Fibroblast of lung (primary cell): ENCODE data around the gene ICA1. TPM values are rescaled to one million over a fixed set of nuclear protein-coding genes. Genes with fewer than 3 reads are reported as not detected.
A peak's percentile ranks its signal among the peaks of the same experiment; 100 is the strongest.

Experiments used
- DNase-seq, 2 donors: peaks; one replicate each; pipeline versions ENCODE4 v3.0.0 to v3.0.0-alpha.2; 2010; ENCODE audit warnings: low read depth in 2 of 2
- H2AFZ ChIP-seq: 2 replicates; pipeline ENCODE4 v1.5.1; 2012; ENCODE audit warnings: low read length, control low read depth, inconsistent platforms
- H3K27ac ChIP-seq: 2 replicates; pipeline ENCODE4 v1.5.1; 2011; ENCODE audit warnings: low read length, control low read depth; ENCODE audit not compliant: insufficient read depth
- H3K27me3 ChIP-seq: 2 replicates; pipeline ENCODE4 v1.5.1; 2011; ENCODE audit warnings: mild to moderate bottlenecking, low read length; ENCODE audit not compliant: control insufficient read depth, insufficient read depth
- H3K36me3 ChIP-seq: 2 replicates; pipeline ENCODE4 v1.5.1; 2011; ENCODE audit warnings: low read length; ENCODE audit not compliant: control insufficient read depth, insufficient read depth
- H3K4me1 ChIP-seq: 2 replicates; pipeline ENCODE4 v1.5.1; 2011; ENCODE audit warnings: low read length; ENCODE audit not compliant: control insufficient read depth, insufficient read depth; ENCODE audit errors: extremely low read depth
- H3K4me2 ChIP-seq: 2 replicates; pipeline ENCODE4 v1.5.1; 2011; ENCODE audit warnings: low read length, control low read depth; ENCODE audit not compliant: insufficient read depth; ENCODE audit errors: extremely low read depth
- H3K4me3 ChIP-seq, 4 experiments: fragments of 200-600 bp in 1 of 4; sonication (generic) in 1 of 4; replicated peaks in 1 of 4; 2 replicates each; pipeline ENCODE4 v1.5.1; 2011 to 2016; ENCODE audit warnings: low read length in 4 of 4, low read depth in 3 of 4, mild to moderate bottlenecking in 3 of 4, control low read depth in 2 of 4, inconsistent platforms in 1 of 4, mixed read lengths in 1 of 4; ENCODE audit not compliant: insufficient read depth in 1 of 4; ENCODE audit errors: control extremely low read depth in 1 of 4
- H3K79me2 ChIP-seq: 2 replicates; pipeline ENCODE4 v1.5.1; 2012; ENCODE audit warnings: mild to moderate bottlenecking, low read length, inconsistent platforms; ENCODE audit not compliant: control insufficient read depth, insufficient read depth
- H3K9ac ChIP-seq: 2 replicates; pipeline ENCODE4 v1.5.1; 2011; ENCODE audit warnings: mild to moderate bottlenecking, low read length, control low read depth; ENCODE audit not compliant: insufficient read depth
- H3K9me3 ChIP-seq: 2 replicates; pipeline ENCODE4 v1.5.1; 2012; ENCODE audit warnings: low read depth, low read length; ENCODE audit not compliant: control insufficient read depth, insufficient read depth
- H4K20me1 ChIP-seq: 2 replicates; pipeline ENCODE4 v1.5.1; 2011; ENCODE audit warnings: low read length; ENCODE audit not compliant: control insufficient read depth, insufficient read depth; ENCODE audit errors: extremely low read depth
- CTCF ChIP-seq, 2 donors: IDR thresholded peaks in 1 of 2; conservative IDR thresholded peaks in 1 of 2; 1 replicate in 1 of 2; 2 replicates in 1 of 2; pipeline ENCODE4 v1.5.1; 2011 to 2012; ENCODE audit warnings: low read length in 2 of 2, control low read depth in 1 of 2, inconsistent platforms in 1 of 2, low read depth in 1 of 2, mild to moderate bottlenecking in 1 of 2
- EZH2 ChIP-seq: IDR thresholded peaks from 2 replicates; pipeline ENCODE4 v1.5.1; 2012; ENCODE audit warnings: low read length, control low read depth, mild to moderate bottlenecking; ENCODE audit errors: missing control alignments
- polyA plus RNA-seq, 2 donors: library from polyadenylated mRNA; depleted of rRNA in 1 of 2; stranded (reverse) in 1 of 2; unstranded in 1 of 2; fragments of >200 nt; gene quantifications; 2 replicates each; pipeline ENCODE4 v1.2.1, GENCODE V29; 2011 to 2012; ENCODE audit warnings: missing spikeins in 1 of 2
- total RNA-seq: library from RNA; depleted of rRNA; stranded (reverse); fragments of >200 nt; gene quantifications from 2 replicates; pipeline ENCODE4 v1.2.1, GENCODE V29; 2014

Gene ICA1
- total and polyA plus RNA-seq, 2 donors (not counting 1 experiment from before 2014, with no cell fraction given): 0.17 TPM; not detected in 1

DNA sequence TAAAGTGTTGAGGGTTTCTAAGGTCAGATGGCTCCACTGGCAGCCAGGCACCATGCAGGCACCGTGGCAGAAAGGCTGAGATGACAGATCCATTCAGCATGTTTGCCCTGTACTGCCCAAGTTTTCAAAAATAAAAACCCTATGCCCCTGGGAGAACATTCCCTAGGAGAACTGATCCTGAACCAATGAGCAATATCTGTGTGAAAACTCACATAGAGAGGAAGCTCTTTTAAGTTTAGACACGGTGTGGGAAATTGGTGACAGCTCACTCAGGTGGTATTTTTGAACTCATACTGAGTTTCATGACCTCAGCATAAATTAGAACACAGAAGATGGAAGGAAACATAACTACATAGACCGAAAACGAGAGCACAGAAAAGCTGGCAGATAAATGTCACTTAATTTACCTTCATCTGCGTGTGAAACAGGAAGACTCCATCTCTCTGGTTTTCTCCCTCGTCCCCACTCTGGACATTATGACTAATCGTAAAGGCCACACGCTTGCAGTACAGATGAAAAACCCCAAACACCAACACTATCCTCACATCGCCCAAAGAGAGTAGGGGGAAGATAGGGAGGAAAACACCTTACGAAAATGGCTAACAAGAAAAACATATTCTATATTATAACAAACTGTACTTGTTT is 127.8 kb downstream of the ICA1 start:
- no peak overlapping the region for H3K27ac ChIP-seq
- DNase-seq: peak in 1 of 2 donors; percentile 20
- no peaks in the 10 kb centered on the region for H3K4me1 ChIP-seq
- no peaks in the 10 kb centered on the region for H3K79me2 ChIP-seq
- no peak overlapping the region for H3K4me3 ChIP-seq
- no peak overlapping the region for H3K9ac ChIP-seq
- H3K4me2 ChIP-seq: no peak overlapping the region
- no peak overlapping the region for H2AFZ ChIP-seq
- TF ChIP-seq EZH2 (no peak), CTCF (conservative IDR thresholded peaks at IDR 0.05 in 1 of 2, IDR thresholded peaks at IDR 0.05 in 1 of 2; ENCODE audit: low read depth in 1 of 2, low read length in 2 of 2) (no peak)
- H4K20me1 ChIP-seq: no peaks in the 10 kb centered on the region
- H3K36me3 ChIP-seq: no peaks in the 10 kb centered on the region
- no peaks in the 10 kb centered on the region for H3K9me3 ChIP-seq
- no peaks in the 10 kb centered on the region for H3K27me3 ChIP-seq

GRCh38 chr7:8133188-8133848 is 128.6 kb downstream of the ICA1 start:
- Histone ChIP-seq H3K79me2 (no peaks in the 10 kb centered on the region), H3K9ac (no peak overlapping the region), H3K4me2 (no peak overlapping the region), H3K4me1 (no peaks in the 10 kb centered on the region), H2AFZ (no peak overlapping the region), H3K36me3 (no peaks in the 10 kb centered on the region), H3K9me3 (no peaks in the 10 kb centered on the region), H3K4me3 (no peak overlapping the region), H3K27me3 (no peaks in the 10 kb centered on the region), H4K20me1 (no peaks in the 10 kb centered on the region), H3K27ac (no peak overlapping the region)
- no peak for DNase-seq
- no peak for TF ChIP-seq EZH2
- TF ChIP-seq CTCF (conservative IDR thresholded peaks at IDR 0.05 in 1 of 2, IDR thresholded peaks at IDR 0.05 in 1 of 2; ENCODE audit: low read depth in 1 of 2, low read length in 2 of 2): no peak

GRCh38 chr7:8131694-8132605 is 130.0 kb downstream of the ICA1 start:
- Histone ChIP-seq H3K4me2 (no peak overlapping the region), H2AFZ (no peak overlapping the region), H3K27ac (no peak overlapping the region), H3K4me1 (no peaks in the 10 kb centered on the region), H3K27me3 (no peaks in the 10 kb centered on the region), H3K4me3 (no peak overlapping the region), H3K79me2 (no peaks in the 10 kb centered on the region), H3K36me3 (no peaks in the 10 kb centered on the region), H3K9ac (no peak overlapping the region), H4K20me1 (no peaks in the 10 kb centered on the region), H3K9me3 (no peaks in the 10 kb centered on the region)
- TF ChIP-seq CTCF (conservative IDR thresholded peaks at IDR 0.05 in 1 of 2, IDR thresholded peaks at IDR 0.05 in 1 of 2; ENCODE audit: low read depth in 1 of 2, low read length in 2 of 2) (no peak), EZH2 (no peak)
- DNase-seq: no peak
